IMR-90 (cell line): ENCODE measurements around the gene HPRT1. TPM values are rescaled to one million over a fixed set of nuclear protein-coding genes. Genes with fewer than 3 reads are reported as not detected.

Source experiments
- ATAC-seq: fragments of 200-7000 bp; cut with Tn5 transposase; 2 replicates; pipeline ENCODE4 v1.9.1; 2020; ENCODE audit warnings: low read depth, mild to moderate bottlenecking, moderate library complexity
- BruUV-seq: library from RNA; stranded (reverse); fragments of 400-500 nt; replicated peaks from 2 replicates; lab custom pipeline; 2021; lab: Mats Ljungman, UMichigan
- CTCF ChIA-PET: fragments of 300-600 bp; formaldehyde crosslinking; extraction: SDS; loops from one replicate; lab custom pipeline; 2021; ENCODE audit warnings: antibody characterized with exemption; lab: Yijun Ruan, JAX
- POLR2A ChIA-PET: fragments of 300-600 bp; sonication (Branson Sonifier 250); formaldehyde crosslinking; loops from one replicate; lab custom pipeline; 2022; ENCODE audit warnings: antibody characterized with exemption; ENCODE audit not compliant: unreplicated experiment; lab: Charles Lee
- DNase-seq: peaks from one replicate; pipeline ENCODE4 v3.0.0; 2013
- H2AFZ ChIP-seq: replicated peaks from 2 replicates; pipeline ENCODE3; 2013; ENCODE audit warnings: low read length, mild to moderate bottlenecking; ENCODE audit not compliant: poor library complexity
- H2AK5ac ChIP-seq: 2 replicates; pipeline ENCODE4 v1.6.1; 2013; ENCODE audit warnings: low read depth, low read length, inconsistent platforms
- H2AK9ac ChIP-seq: replicated peaks from 2 replicates; pipeline ENCODE3; 2013; ENCODE audit warnings: mild to moderate bottlenecking, low read depth, low read length, moderate library complexity; ENCODE audit not compliant: poor library complexity
- H2BK120ac ChIP-seq: 2 replicates; pipeline ENCODE4 v1.6.1; 2013; ENCODE audit warnings: low read depth, low read length, inconsistent platforms
- H2BK15ac ChIP-seq: 3 replicates; pipeline ENCODE4 v1.6.1; 2013; ENCODE audit warnings: low read depth, low read length, inconsistent platforms
- H2BK20ac ChIP-seq: 2 replicates; pipeline ENCODE4 v1.6.1; 2013; ENCODE audit warnings: low read depth, mild to moderate bottlenecking, inconsistent platforms, low read length, moderate library complexity
- H2BK5ac ChIP-seq: 2 replicates; pipeline ENCODE4 v1.6.1; 2013; ENCODE audit warnings: mild to moderate bottlenecking, low read depth, low read length, inconsistent platforms; ENCODE audit not compliant: poor library complexity, severe bottlenecking
- H3K14ac ChIP-seq: replicated peaks from 2 replicates; pipeline ENCODE4 v1.6.1; 2013; ENCODE audit warnings: low read depth, low read length, inconsistent platforms
- H3K18ac ChIP-seq: 2 replicates; pipeline ENCODE4 v1.6.1; 2013; ENCODE audit warnings: low read depth, low read length, control low read depth
- H3K23ac ChIP-seq: 2 replicates; pipeline ENCODE4 v1.6.1; 2013; ENCODE audit warnings: low read depth, low read length, inconsistent platforms
- H3K27ac ChIP-seq: 2 replicates; pipeline ENCODE4 v1.5.1; 2013; ENCODE audit warnings: mild to moderate bottlenecking, control low read depth, low read length; ENCODE audit not compliant: insufficient read depth
- H3K27me3 ChIP-seq: 2 replicates; pipeline ENCODE4 v1.6.1; 2013; ENCODE audit warnings: low read length; ENCODE audit not compliant: control insufficient read depth, insufficient read depth
- H3K36me3 ChIP-seq: 2 replicates; pipeline ENCODE4 v1.6.1; 2013; ENCODE audit warnings: low read length, mixed read lengths; ENCODE audit not compliant: control insufficient read depth, insufficient read depth
- H3K4ac ChIP-seq: 2 replicates; pipeline ENCODE4 v1.6.1; 2013; ENCODE audit warnings: low read depth, low read length, inconsistent platforms
- H3K4me1 ChIP-seq: 2 replicates; pipeline ENCODE4 v1.6.1; 2013; ENCODE audit warnings: low read length, mixed read lengths; ENCODE audit not compliant: control insufficient read depth, insufficient read depth
- H3K4me2 ChIP-seq: 2 replicates; pipeline ENCODE4 v1.6.1; 2013; ENCODE audit warnings: low read depth, mild to moderate bottlenecking, control low read depth, low read length, moderate library complexity
- H3K4me3 ChIP-seq: 2 replicates; pipeline ENCODE4 v1.5.1; 2013; ENCODE audit warnings: low read depth, mild to moderate bottlenecking, control low read depth, low read length, moderate library complexity; ENCODE audit not compliant: insufficient read depth
- H3K56ac ChIP-seq: 2 replicates; pipeline ENCODE4 v1.6.1; 2013; ENCODE audit warnings: low read length, inconsistent platforms; ENCODE audit not compliant: insufficient read depth; ENCODE audit errors: extremely low read depth
- H3K79me1 ChIP-seq, 2 experiments: 2 replicates each; pipeline ENCODE4 v1.6.1; 2013; ENCODE audit warnings: low read length in 2 of 2, inconsistent platforms in 1 of 2, low read depth in 1 of 2
- H3K9ac ChIP-seq: 2 replicates; pipeline ENCODE4 v1.6.1; 2013; ENCODE audit warnings: low read depth, low read length, control low read depth
- H3K9me1 ChIP-seq: 2 replicates; pipeline ENCODE4 v1.6.1; 2013; ENCODE audit warnings: low read length, inconsistent platforms; ENCODE audit not compliant: insufficient read depth
- H3K9me3 ChIP-seq: 2 replicates; pipeline ENCODE4 v1.6.1; 2013; ENCODE audit warnings: low read length; ENCODE audit not compliant: control insufficient read depth, insufficient read depth
- H4K20me1 ChIP-seq: 2 replicates; pipeline ENCODE4 v1.6.1; 2013; ENCODE audit warnings: low read length, inconsistent platforms; ENCODE audit not compliant: insufficient read depth
- H4K5ac ChIP-seq: 2 replicates; pipeline ENCODE4 v1.6.1; 2013; ENCODE audit warnings: mild to moderate bottlenecking, low read depth, low read length, control low read depth
- H4K8ac ChIP-seq, 2 experiments: 2 replicates each; pipeline ENCODE4 v1.6.1; 2013; ENCODE audit warnings: low read depth in 2 of 2, low read length in 2 of 2, control low read depth in 1 of 2, inconsistent platforms in 1 of 2
- H4K91ac ChIP-seq: 2 replicates; pipeline ENCODE4 v1.6.1; 2013; ENCODE audit warnings: low read depth, low read length, inconsistent platforms; ENCODE audit not compliant: insufficient read depth
- BHLHE40 ChIP-seq: fragments of 150-350 bp; IDR thresholded peaks from 2 replicates; pipeline ENCODE4 v1.6.1; 2016; ENCODE audit warnings: mild to moderate bottlenecking, low read depth, low read length
- CEBPB ChIP-seq: IDR thresholded peaks from 2 replicates; pipeline ENCODE4 v1.6.1; 2012; ENCODE audit warnings: low read depth, low read length, improper control_type of control experiment
- CHD1 ChIP-seq: IDR thresholded peaks from 2 replicates; pipeline ENCODE4 v1.6.1; 2012; ENCODE audit warnings: low read depth, low read length, improper control_type of control experiment
- FOS ChIP-seq: fragments of 150-350 bp; IDR thresholded peaks from 2 replicates; pipeline ENCODE4 v1.6.1; 2016; ENCODE audit warnings: low read depth, low read length
- MAFK ChIP-seq: IDR thresholded peaks from 2 replicates; pipeline ENCODE4 v1.6.1; 2012; ENCODE audit warnings: low read depth, low read length, improper control_type of control experiment
- MAZ ChIP-seq: IDR thresholded peaks from 2 replicates; pipeline ENCODE4 v1.6.1; 2012; ENCODE audit warnings: low read depth, mild to moderate bottlenecking, low read length, improper control_type of control experiment, moderate library complexity, borderline replicate concordance
- MXI1 ChIP-seq: IDR thresholded peaks from 2 replicates; pipeline ENCODE4 v1.6.1; 2012; ENCODE audit warnings: low read depth, mild to moderate bottlenecking, low read length, moderate library complexity, borderline replicate concordance
- NFE2L2 ChIP-seq: fragments of 150-350 bp; IDR thresholded peaks from 2 replicates; pipeline ENCODE4 v1.6.1; 2016; ENCODE audit warnings: low read depth, mild to moderate bottlenecking, low read length
- POLR2A ChIP-seq: IDR thresholded peaks from 2 replicates; pipeline ENCODE4 v1.6.1; 2012; ENCODE audit warnings: mild to moderate bottlenecking, low read depth, low read length
- RAD21 ChIP-seq: IDR thresholded peaks from 2 replicates; pipeline ENCODE4 v1.6.1; 2012; ENCODE audit warnings: low read length, improper control_type of control experiment
- RCOR1 ChIP-seq: IDR thresholded peaks from 2 replicates; pipeline ENCODE4 v1.6.1; 2012; ENCODE audit warnings: mild to moderate bottlenecking, low read length, improper control_type of control experiment; ENCODE audit not compliant: insufficient replicate concordance
- RFX5 ChIP-seq: IDR thresholded peaks from 2 replicates; pipeline ENCODE4 v1.8.0; 2012; ENCODE audit warnings: low read depth, mild to moderate bottlenecking, low read length, moderate library complexity
- SMC3 ChIP-seq: fragments of 150-350 bp; IDR thresholded peaks from 2 replicates; pipeline ENCODE4 v1.6.1; 2016; ENCODE audit warnings: low read depth, mild to moderate bottlenecking, antibody characterized with exemption, low read length, moderate library complexity
- dilution Hi-C: fragments of 300-500 bp; cut with HindIII; formaldehyde crosslinking; loops from one replicate; pipeline ENCODE4 v1.14.3; 2018; ENCODE audit warnings: low sequenced_read_pairs; ENCODE audit not compliant: unreplicated experiment
- in situ Hi-C: fragments of 300-500 bp; cut with MboI; formaldehyde crosslinking; loops from 3 replicates; pipeline ENCODE4 v1.14.3; 2019; ENCODE audit warnings: low sequenced_read_pairs, inconsistent platforms, mixed read lengths
- intact Hi-C: fragments of 100-400 bp; cut with micrococcal nuclease; formaldehyde crosslinking; loops from 2 replicates; pipeline ENCODE4 v1.10.0; 2022
- polyA plus RNA-seq, 3 experiments: library from polyadenylated mRNA; depleted of rRNA; stranded (reverse); fragments of >200 nt; gene quantifications; 2 replicates each; pipeline ENCODE4 v1.2.3, GENCODE V29; 2012; ENCODE audit warnings: low replicate concordance in 1 of 3
- total RNA-seq: library from RNA; depleted of rRNA; stranded (reverse); fragments of >200 nt; gene quantifications from 2 replicates; pipeline ENCODE4 v1.2.3, GENCODE V29; 2012
- TF ChIP-seq, protein P1 (sequence below): conservative IDR thresholded peaks from 2 replicates; pipeline ENCODE4 v1.5.1; 2012; ENCODE audit warnings: mild to moderate bottlenecking, low read depth, low read length, improper control_type of control experiment
- TF ChIP-seq, protein P2 (sequence below): fragments of 150-350 bp; IDR thresholded peaks from 2 replicates; pipeline ENCODE4 v1.6.1; 2016; ENCODE audit warnings: low read depth, mild to moderate bottlenecking, low read length, moderate library complexity, borderline replicate concordance
- TF ChIP-seq, protein P3 (sequence below): fragments of 150-350 bp; IDR thresholded peaks from 2 replicates; pipeline ENCODE4 v1.6.1; 2017; ENCODE audit warnings: mild to moderate bottlenecking, antibody characterized with exemption, low read length, low read depth

The HPRT1 gene
- total and polyA plus RNA-seq, 2 of the 4 experiments (the other 2 are of a cell fraction): 7.0 to 30.3 TPM

DNA sequence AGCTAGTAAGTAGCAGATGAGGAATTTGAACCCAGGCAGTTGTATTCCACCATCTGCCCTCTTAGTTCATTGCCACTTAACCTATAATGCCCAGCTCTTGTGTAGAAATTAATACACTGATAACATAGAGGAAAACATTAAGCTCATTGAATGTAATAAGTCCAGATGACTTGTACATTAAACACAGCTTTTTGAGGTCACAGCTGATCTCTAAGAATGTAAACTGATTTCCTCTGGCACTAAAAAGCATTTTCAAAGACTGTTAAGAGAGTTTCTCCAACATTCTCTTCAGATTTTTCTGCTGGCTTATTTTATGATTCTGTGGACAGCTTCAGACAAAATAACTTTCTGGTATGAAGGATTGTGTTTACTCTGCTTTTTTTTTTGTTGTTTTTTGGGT, 42.7 kb downstream of the HPRT1 start:
- Histone ChIP-seq H3K4ac (no peak overlapping the region), H3K4me3 (no peak overlapping the region), H3K79me1 (peaks cover 0 to 7% of the 10 kb centered on the region in 2 experiments; a peak in 2 of 4 replicates), H3K56ac (no peak overlapping the region), H3K23ac (no peak overlapping the region), H4K5ac (no peak overlapping the region; the same call in 1 of the 2 replicates), H3K9me1 (peaks cover 5% of the 10 kb centered on the region; the same call in 1 of the 2 replicates), H2AFZ (no peak overlapping the region), H4K8ac (no peak overlapping the region), H3K4me2 (peak overlapping the region; percentile 42; the same call in 1 of the 2 replicates), H4K91ac (no peak overlapping the region), H3K9ac (no peak overlapping the region), H2BK20ac (no peak overlapping the region), H3K27me3 (no peaks in the 10 kb centered on the region), H3K4me1 (peaks cover 5% of the 10 kb centered on the region), H4K20me1 (no peaks in the 10 kb centered on the region), H3K14ac (no peak overlapping the region), H3K18ac (peak overlapping the region; percentile 59; the same call in 1 of the 2 replicates), H2BK120ac (no peak overlapping the region), H3K36me3 (no peaks in the 10 kb centered on the region; the same call in 1 of the 2 replicates), H3K9me3 (no peaks in the 10 kb centered on the region), H2BK5ac (peak overlapping the region; percentile 53), H2AK5ac (no peak overlapping the region), H2BK15ac (no peak overlapping the region), H2AK9ac (no peak overlapping the region), H3K27ac (peak overlapping the region; percentile 86; the same call in 1 of the 2 replicates)
- BruUV-seq: no TSS peak
- ChIA-PET CTCF (interaction anchor here (0.7 to 1.0 kb wide), 3 partner anchors 10 to 251 kb away, joined by 3 to 6 read pairs (median 3); no protein-coding TSS in a partner anchor), POLR2A (no interaction called here)
- ATAC-seq (peak; percentile 78), DNase-seq (peak; percentile 69)
- intact Hi-C loops: no loop called here
- no peak for TF ChIP-seq MAFK
- no peak for TF ChIP-seq SMC3
- TF ChIP-seq, protein P1, sequence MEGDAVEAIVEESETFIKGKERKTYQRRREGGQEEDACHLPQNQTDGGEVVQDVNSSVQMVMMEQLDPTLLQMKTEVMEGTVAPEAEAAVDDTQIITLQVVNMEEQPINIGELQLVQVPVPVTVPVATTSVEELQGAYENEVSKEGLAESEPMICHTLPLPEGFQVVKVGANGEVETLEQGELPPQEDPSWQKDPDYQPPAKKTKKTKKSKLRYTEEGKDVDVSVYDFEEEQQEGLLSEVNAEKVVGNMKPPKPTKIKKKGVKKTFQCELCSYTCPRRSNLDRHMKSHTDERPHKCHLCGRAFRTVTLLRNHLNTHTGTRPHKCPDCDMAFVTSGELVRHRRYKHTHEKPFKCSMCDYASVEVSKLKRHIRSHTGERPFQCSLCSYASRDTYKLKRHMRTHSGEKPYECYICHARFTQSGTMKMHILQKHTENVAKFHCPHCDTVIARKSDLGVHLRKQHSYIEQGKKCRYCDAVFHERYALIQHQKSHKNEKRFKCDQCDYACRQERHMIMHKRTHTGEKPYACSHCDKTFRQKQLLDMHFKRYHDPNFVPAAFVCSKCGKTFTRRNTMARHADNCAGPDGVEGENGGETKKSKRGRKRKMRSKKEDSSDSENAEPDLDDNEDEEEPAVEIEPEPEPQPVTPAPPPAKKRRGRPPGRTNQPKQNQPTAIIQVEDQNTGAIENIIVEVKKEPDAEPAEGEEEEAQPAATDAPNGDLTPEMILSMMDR: no peak
- TF ChIP-seq NFE2L2: no peak
- TF ChIP-seq MAZ: no peak
- no peak for TF ChIP-seq FOS
- TF ChIP-seq RFX5: no peak
- TF ChIP-seq RAD21: no peak
- no peak for TF ChIP-seq CEBPB
- no peak for TF ChIP-seq CHD1
- no peak for TF ChIP-seq RCOR1
- TF ChIP-seq BHLHE40: no peak
- TF ChIP-seq, protein P2, sequence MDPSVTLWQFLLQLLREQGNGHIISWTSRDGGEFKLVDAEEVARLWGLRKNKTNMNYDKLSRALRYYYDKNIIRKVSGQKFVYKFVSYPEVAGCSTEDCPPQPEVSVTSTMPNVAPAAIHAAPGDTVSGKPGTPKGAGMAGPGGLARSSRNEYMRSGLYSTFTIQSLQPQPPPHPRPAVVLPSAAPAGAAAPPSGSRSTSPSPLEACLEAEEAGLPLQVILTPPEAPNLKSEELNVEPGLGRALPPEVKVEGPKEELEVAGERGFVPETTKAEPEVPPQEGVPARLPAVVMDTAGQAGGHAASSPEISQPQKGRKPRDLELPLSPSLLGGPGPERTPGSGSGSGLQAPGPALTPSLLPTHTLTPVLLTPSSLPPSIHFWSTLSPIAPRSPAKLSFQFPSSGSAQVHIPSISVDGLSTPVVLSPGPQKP: no peak
- no peak for TF ChIP-seq POLR2A
- TF ChIP-seq MXI1: no peak
- TF ChIP-seq, protein P3, sequence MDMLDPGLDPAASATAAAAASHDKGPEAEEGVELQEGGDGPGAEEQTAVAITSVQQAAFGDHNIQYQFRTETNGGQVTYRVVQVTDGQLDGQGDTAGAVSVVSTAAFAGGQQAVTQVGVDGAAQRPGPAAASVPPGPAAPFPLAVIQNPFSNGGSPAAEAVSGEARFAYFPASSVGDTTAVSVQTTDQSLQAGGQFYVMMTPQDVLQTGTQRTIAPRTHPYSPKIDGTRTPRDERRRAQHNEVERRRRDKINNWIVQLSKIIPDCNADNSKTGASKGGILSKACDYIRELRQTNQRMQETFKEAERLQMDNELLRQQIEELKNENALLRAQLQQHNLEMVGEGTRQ: no peak
- in situ Hi-C loops: no loop called here
- dilution Hi-C loops: no loop called here
